ENCODE results near the gene GAREM1. TPM values are rescaled to one million over a fixed set of nuclear protein-coding genes. Genes with fewer than 3 reads are reported as not detected.
"Not testable (repeated sequence)": the region's sequence is repeated elsewhere in the genome, so short reads cannot be mapped to it uniquely, and the experiment has no call there.

GAREM1 gene
- total RNA-seq, 1 donor from 2014 or later: 22.9 TPM

DNA sequence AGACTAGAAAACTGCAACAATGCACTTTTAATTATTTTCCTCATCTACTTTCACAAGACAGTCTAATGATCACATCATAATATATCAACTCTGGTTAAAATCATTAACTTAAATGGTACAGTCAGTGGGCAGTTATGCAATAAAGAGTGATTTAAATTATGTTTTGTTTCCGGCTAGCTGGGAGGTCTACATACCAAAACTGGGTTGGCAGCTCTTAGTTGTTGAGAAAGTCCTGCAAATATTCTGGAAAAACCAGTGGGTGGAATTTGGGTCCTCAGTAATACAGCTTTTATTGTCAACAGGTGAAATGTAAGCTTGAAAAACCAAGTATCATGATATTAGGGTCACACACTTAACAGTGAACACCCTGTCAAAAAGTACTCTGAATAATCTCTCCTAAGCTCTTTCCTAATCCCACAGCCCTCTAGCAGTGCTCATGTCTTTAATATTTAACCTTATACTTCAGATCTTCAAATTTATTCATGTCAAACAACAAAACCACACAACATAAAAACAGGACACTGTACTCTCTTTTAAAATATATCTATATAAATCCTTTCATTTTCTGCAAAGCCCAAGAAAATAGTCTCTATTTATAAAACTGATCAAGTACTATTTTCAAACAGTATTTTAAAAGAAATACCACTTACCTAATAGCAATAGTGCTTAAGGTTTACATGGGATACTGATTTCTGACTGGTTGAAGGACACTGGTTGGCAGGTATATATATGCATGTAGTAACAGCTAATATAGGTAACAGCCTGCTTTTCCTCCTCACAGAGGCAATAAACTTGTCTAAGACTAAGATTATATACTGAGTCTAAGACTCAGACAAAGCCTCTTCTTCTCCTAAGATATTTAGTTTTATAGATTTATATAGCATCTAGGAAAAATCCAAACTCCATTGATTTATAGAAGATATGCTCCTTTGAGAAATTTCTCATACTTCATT is 103.8 kb downstream of the GAREM1 start:
- peak; percentile 53 for ATAC-seq

GRCh38 chr18:32362484-32362883 is 108.2 kb downstream of the GAREM1 start:
- ATAC-seq: peak; percentile 30

DNA sequence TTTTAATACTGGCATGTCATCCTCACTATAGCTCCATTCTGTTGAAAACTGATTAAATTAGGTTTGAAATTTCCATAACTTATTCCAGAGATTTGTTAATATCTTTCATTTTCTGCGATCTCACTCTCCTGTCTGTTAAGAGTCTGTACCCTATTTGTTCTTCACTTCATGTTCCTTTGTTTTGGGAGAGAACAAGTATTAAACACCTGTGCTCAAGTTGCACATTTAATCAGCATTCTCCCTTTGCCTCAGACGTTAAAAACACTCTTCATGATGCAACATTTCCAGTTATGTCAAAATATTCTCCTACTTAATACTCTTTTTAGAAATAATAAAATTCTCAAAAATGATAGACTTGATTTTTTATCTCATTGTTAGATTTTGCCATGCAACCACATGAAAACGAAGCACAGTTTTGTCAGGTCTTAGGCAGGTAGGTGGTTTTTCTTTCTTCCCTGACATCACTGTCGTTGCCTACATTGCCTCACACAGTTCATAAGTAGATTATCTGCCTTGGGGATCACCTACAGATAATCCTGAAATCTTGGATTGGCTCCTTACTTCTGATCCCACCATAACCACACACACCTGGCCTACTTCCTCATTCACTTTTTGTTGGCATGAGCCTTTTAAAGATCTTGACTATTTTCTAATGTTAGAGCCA is 109.9 kb downstream of the GAREM1 start:
- no peak for ATAC-seq

GRCh38 chr18:32358529-32358928 is 112.2 kb downstream of the GAREM1 start:
- ATAC-seq: no peak

- no peak for ATAC-seq
Observed at GRCh38 chr18:32358075-32358474, 112.6 kb downstream of the GAREM1 start.

DNA sequence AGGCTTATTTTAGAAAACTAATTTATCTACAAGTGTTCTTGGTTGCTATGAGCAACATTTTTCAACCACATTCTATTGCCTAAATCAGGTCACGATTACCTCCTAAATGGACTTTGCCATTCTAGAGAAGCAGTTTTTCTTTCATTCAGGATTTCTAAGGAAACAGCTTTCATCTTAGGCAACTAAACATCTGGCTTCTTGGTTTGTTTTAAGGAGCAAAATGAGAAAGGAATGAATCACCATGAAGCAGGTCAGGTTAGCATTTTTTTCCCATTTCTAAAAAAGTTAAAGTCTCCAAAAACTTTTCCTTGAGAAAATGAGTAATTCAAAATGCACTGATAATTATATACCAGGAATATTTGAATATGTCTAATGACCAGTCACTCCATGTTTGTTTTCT is 114.8 kb downstream of the GAREM1 start:
- ATAC-seq: no peak

DNA sequence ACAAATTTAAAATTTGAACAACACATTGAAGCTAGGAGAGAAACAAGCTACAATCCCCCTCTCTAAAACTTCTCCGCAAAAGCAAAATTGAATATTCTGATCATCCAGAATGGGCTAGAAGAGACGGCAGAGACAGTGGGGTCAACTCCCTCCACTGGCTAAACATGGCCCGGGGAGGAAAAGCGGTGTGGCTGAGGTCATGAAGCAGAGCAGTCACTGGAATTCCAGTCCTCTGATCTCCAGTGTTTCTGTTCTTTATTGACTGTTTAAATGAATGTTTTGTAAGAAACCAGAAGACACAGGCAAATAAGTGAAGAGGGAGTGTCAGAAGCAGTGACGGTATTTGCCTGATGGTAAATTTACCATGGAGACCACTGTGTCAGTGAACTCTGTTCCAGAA is 116.2 kb downstream of the GAREM1 start:
- no peak for ATAC-seq

- no peak for ATAC-seq
Observed at GRCh38 chr18:32353257-32353656, 117.4 kb downstream of the GAREM1 start.

DNA sequence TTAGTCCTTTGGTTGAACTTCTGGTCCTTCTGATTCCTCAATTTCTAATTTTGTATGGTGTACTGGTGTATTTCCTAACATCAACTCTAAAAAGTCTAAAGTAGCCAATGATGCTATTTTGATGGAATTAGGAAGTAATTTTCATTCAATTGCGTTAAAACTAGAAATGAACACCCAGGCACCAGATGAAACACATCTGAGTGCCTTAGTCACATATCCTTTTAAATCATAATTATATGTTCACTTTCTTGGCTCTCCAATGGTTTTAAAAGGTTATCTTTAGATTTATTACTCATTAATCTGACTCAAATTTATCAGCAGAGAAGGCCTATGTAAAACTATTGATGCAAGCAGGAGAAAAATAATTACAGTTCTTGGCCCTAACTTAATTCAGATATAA is 119.7 kb downstream of the GAREM1 start:
- no peak for ATAC-seq

GRCh38 chr18:32349728-32350395 is 120.8 kb downstream of the GAREM1 start:
- no peak for ATAC-seq

GRCh38 chr18:32346671-32347070 is 124.0 kb downstream of the GAREM1 start:
- ATAC-seq: no peak

DNA sequence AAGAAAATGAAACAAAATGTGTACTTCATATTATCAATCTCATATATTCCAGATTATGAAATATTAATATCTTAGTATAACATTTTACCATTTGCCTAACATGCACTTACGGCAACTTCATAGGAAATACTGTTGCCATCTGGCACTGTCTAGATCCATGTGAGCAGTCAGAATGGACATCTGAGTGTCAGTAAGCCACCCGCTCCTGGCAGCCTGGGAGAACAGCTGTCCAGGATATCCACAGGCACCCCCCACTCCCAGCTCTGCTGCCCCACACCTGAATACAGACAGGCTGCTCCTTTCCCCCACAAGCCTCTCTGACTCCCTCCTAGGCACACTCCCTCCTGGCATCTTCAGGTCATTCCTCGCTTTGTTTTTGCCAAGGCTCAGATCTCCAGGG is 127.0 kb downstream of the GAREM1 start:
- no peak for ATAC-seq

DNA sequence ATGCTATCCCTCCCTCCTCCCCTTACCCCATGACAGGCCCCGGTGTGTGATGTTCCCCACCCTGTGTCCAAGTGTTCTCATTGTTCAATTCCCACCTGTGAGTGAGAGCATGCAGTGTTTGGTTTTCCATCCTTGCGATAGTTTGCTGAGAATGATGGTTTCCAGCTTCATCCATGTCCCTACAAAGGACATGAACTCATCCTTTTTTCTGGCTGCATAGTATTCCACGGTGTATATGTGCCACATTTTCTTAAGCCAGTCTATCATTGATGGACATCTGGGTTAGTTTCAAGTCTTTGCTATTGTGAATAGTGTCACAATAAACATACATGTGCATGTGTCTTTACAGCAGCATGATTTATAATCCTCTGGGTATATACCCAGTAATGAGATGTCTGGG is 129.6 kb downstream of the GAREM1 start:
- not testable (repeated sequence) for ATAC-seq

DNA sequence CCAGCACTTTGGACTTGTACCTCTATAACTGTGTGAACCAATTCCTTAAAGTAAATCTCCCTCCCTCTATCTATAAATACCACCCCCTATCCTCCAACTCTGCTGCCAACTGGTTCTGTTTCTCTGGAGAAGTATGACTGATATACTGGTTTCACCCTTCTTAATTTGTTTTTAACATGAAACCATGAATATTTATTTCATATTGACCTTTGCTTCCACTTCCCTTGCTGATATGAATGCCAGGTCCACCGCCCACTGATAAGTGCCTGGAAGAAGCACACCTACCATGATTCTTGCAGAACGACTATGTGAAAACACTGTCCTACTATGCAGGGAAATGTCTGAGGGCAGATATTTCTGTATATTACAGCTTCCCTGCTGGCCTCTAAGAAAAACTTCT is 131.6 kb downstream of the GAREM1 start:
- no peak for ATAC-seq

GRCh38 chr18:32337821-32338220 is 132.9 kb downstream of the GAREM1 start:
- ATAC-seq: no peak

DNA sequence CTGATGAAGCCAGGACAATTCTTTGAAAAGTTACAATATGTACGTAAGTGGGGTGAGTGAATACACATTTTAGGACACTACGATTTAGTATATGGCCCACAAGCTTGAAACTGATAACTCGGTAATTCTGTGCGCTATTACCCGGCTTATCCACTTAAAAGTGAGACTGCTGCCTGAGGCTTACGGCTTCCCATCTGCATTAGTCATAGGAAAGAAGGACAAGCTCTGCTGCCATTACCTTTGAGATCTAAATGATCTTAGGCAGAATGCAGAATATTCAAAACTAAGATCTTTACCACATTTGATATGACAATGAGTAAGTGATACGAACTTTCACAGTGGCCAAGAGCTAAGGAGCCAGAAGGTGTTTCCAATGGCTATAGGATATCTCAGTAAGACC is 133.3 kb downstream of the GAREM1 start:
- ATAC-seq: no peak

DNA sequence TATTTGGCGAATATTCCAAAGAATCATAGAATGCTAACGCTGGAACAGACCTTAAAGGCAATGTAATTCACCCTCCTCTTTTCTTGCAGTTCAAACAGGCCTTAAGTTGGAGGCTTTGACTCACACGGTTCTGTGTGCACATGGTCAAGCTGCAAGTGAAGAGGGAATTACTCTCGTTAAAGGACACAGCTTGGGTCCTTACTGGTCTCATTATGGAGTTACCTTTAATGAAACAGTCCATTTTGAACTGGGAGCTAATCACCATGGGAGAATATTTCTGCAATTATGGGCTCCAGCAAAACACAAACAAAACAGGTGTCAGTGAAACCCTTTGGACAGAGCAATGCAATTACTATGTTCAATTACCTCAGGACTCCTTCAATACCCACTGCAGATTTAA is 135.5 kb downstream of the GAREM1 start:
- no peak for ATAC-seq

DNA sequence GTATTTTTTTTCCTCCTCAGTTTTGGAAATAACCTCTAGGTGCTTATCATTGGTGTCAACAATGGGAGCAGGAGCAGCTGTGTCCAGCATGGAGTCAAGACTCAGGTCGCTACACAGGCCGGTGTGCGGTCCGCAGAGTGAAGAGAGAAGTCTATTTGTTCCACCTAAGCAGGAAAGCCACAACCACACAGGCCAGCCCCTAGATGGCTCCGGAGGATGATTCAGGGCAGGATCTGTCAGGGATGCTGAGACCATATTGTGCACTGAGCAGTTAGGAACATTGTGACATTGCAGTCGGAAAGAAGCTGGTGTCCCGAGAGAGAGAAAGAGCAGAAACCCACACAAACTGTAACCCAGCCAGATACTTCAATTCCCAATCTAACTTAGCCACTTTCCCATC is 136.9 kb downstream of the GAREM1 start:
- ATAC-seq: no peak

- ATAC-seq: no peak
Observed at GRCh38 chr18:32332708-32333107, 138.0 kb downstream of the GAREM1 start.

DNA sequence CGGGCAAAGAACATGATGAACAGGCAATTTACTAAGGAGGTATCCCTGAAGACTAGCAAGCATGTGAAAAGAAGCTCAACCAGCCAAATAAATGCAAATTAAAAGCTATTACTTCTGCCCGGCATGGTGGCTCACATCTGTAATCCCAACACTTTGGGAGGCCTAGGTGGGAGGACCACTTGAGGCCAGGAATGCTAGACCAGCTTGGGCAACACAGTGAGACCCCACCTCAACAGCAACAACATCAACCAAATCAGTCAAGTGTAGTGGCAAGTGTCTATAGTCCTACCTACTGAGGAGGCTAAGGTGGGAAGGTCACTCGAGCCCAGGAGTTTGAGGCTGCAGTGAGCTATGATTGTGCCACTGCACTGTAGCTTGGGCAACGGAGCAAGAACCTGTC is 141.7 kb downstream of the GAREM1 start:
- ATAC-seq: no peak

DNA sequence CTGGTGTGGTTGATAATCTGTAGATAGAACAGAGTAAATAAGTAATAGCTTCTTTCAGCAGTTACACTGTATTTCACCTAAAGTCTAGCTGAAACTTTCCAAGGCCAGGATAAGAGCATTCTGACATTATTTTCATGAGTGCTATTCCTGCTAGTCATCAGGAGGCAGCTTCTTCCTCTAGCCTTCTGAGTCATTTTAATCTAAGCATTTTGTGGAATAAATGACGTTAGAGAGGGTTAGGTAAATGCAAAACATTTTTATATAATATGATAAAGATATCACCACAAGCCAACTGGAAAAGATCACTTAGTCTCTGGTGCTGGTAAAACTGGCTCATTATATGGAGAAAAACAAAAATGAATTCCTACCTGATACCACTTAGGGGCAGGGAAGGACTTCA is 142.3 kb downstream of the GAREM1 start:
- no peak for ATAC-seq

- no peak for ATAC-seq
Observed at GRCh38 chr18:32326450-32327308, 144.0 kb downstream of the GAREM1 start.

All from esophagus mucosa (tissue), 1 donor.